ENCODE results near the gene CLCN3. TPM values are rescaled to one million over a fixed set of nuclear protein-coding genes. Genes with fewer than 3 reads are reported as not detected.
A peak's percentile ranks its signal among the peaks of the same experiment; 100 is the strongest.

The CLCN3 gene
- total and polyA plus RNA-seq, 2 of the 13 experiments (the other 11 are each of a cell fraction or from before 2014, with no cell fraction given): 13.6 to 23.7 TPM

GRCh38 chr4:169611991-169612870 is 8.1 kb upstream of the CLCN3 start, which contains the start of gene NEK1 (continued):
- TF ChIP-seq ARID4A (CRISPR knock-in tag; IDR thresholded peaks at IDR 0.05; ENCODE audit: borderline replicate concordance) (peak; percentile 93), FIP1L1 (IDR thresholded peaks at IDR 0.05; ENCODE audit: borderline replicate concordance, insufficient read depth, low read depth, low read length) (no peak), ZZZ3 (CRISPR knock-in tag; IDR thresholded peaks at IDR 0.05; ENCODE audit: borderline replicate concordance) (0 out of 2 replicates have a peak, but pooled peaks have one; percentile 36), THAP8 (CRISPR knock-in tag; IDR thresholded peaks at IDR 0.05; ENCODE audit: borderline replicate concordance) (peak; percentile 71; the same call in 1 of the 2 replicates), FOXC1 (CRISPR knock-in tag; IDR thresholded peaks at IDR 0.05; ENCODE audit: borderline replicate concordance) (peak; percentile 93), ZFP41 (CRISPR knock-in tag; IDR thresholded peaks at IDR 0.05; ENCODE audit: borderline replicate concordance) (peak; percentile 57; the same call in 1 of the 2 replicates), ZNF383 (CRISPR knock-in tag; IDR thresholded peaks at IDR 0.05; ENCODE audit: borderline replicate concordance) (peak; percentile 67; the same call in 1 of the 2 replicates), ZNF143 (CRISPR knock-in tag; IDR thresholded peaks at IDR 0.05) (peak; percentile 78), RFX5 (IDR thresholded peaks at IDR 0.05; ENCODE audit: low read depth, low read length) (peak; percentile 40; the same call in 1 of the 2 replicates), TFDP2 (CRISPR knock-in tag; IDR thresholded peaks at IDR 0.05) (no peak; the same call in 1 of the 2 replicates), GATA4 (IDR thresholded peaks at IDR 0.05; ENCODE audit: borderline replicate concordance, low read depth) (0 out of 2 replicates have a peak, but pooled peaks have one; percentile 37), ZNF574 (CRISPR knock-in tag; IDR thresholded peaks at IDR 0.05) (peak; percentile 74), CERS6 (CRISPR knock-in tag; IDR thresholded peaks at IDR 0.05) (no peak), SALL2 (CRISPR knock-in tag; IDR thresholded peaks at IDR 0.05) (peak; percentile 55; the same call in 1 of the 2 replicates), MXD1 (CRISPR knock-in tag; IDR thresholded peaks at IDR 0.05) (peak; percentile 86), KLF15 (CRISPR knock-in tag; IDR thresholded peaks at IDR 0.05; ENCODE audit: borderline replicate concordance) (0 out of 2 replicates have a peak, but pooled peaks have one; percentile 46)

All from HepG2 (cell line).